Measurements from ENCODE around the gene DBF4B. TPM values are rescaled to one million over a fixed set of nuclear protein-coding genes. Genes with fewer than 3 reads are reported as not detected.

DBF4B gene
- total RNA-seq, 1 donor, result 2.2 TPM

- H3K27me3 ChIP-seq (ENCODE audit: insufficient read depth, low read length), result peaks cover 6% of the 10 kb centered on the region
- H3K79me2 ChIP-seq (ENCODE audit: insufficient read depth, low read length), result no peaks in the 10 kb centered on the region
- peak; percentile 34 for DNase-seq (ENCODE audit: insufficient read length, low spot score, missing footprints)
- no peaks in the 10 kb centered on the region for H3K36me3 ChIP-seq (ENCODE audit: insufficient read depth, low read length)
- no peak for TF ChIP-seq CTCF (IDR thresholded peaks at IDR 0.05; ENCODE audit: extremely low read depth, low read depth, low read length)
- H2AFZ ChIP-seq (ENCODE audit: low read length), result no peak overlapping the region
- peaks cover 11% of the 10 kb centered on the region for H3K4me1 ChIP-seq (ENCODE audit: insufficient read depth, low read length)
- H3K9me3 ChIP-seq (ENCODE audit: low read depth, low read length), result no peaks in the 10 kb centered on the region
- H3K4me2 ChIP-seq (ENCODE audit: insufficient read depth, low read length), result no peak overlapping the region
- no peaks in the 10 kb centered on the region for H4K20me1 ChIP-seq (ENCODE audit: insufficient read depth, low read length)
- H3K27ac ChIP-seq (ENCODE audit: low read depth, low read length), result no peak overlapping the region
- no peak overlapping the region for H3K4me3 ChIP-seq (ENCODE audit: insufficient read depth, low read length)
Measured at GRCh38 chr17:44776628-44777393, 68.3 kb downstream of the DBF4B start.

- peak; percentile 65 for DNase-seq (ENCODE audit: insufficient read length, low spot score, missing footprints)
- Histone ChIP-seq H3K79me2 (ENCODE audit: insufficient read depth, low read length) (no peaks in the 10 kb centered on the region), H3K36me3 (ENCODE audit: insufficient read depth, low read length) (no peaks in the 10 kb centered on the region), H3K4me3 (ENCODE audit: insufficient read depth, low read length) (no peak overlapping the region), H3K9me3 (ENCODE audit: low read depth, low read length) (no peaks in the 10 kb centered on the region), H3K4me2 (ENCODE audit: insufficient read depth, low read length) (no peak overlapping the region), H3K4me1 (ENCODE audit: insufficient read depth, low read length) (peaks cover 11% of the 10 kb centered on the region), H4K20me1 (ENCODE audit: insufficient read depth, low read length) (no peaks in the 10 kb centered on the region), H3K27ac (ENCODE audit: low read depth, low read length) (no peak overlapping the region), H2AFZ (ENCODE audit: low read length) (no peak overlapping the region), H3K27me3 (ENCODE audit: insufficient read depth, low read length) (peaks cover 6% of the 10 kb centered on the region)
- TF ChIP-seq CTCF (IDR thresholded peaks at IDR 0.05; ENCODE audit: extremely low read depth, low read depth, low read length), result no peak
Measured at GRCh38 chr17:44777394-44778348, 69.2 kb downstream of the DBF4B start.

GRCh38 chr17:44778656-44779210 is 70.3 kb downstream of the DBF4B start:
- DNase-seq (ENCODE audit: insufficient read length, low spot score, missing footprints), result peak; percentile 23
- Histone ChIP-seq H3K4me2 (ENCODE audit: insufficient read depth, low read length) (peak overlapping the region; percentile 94), H3K79me2 (ENCODE audit: insufficient read depth, low read length) (no peaks in the 10 kb centered on the region), H3K36me3 (ENCODE audit: insufficient read depth, low read length) (no peaks in the 10 kb centered on the region), H3K9me3 (ENCODE audit: low read depth, low read length) (no peaks in the 10 kb centered on the region), H3K27me3 (ENCODE audit: insufficient read depth, low read length) (no peaks in the 10 kb centered on the region), H4K20me1 (ENCODE audit: insufficient read depth, low read length) (no peaks in the 10 kb centered on the region), H3K27ac (ENCODE audit: low read depth, low read length) (peak overlapping the region; percentile 11), H2AFZ (ENCODE audit: low read length) (peak overlapping the region; percentile 94), H3K4me1 (ENCODE audit: insufficient read depth, low read length) (peaks cover 11% of the 10 kb centered on the region), H3K4me3 (ENCODE audit: insufficient read depth, low read length) (peak overlapping the region; percentile 77)
- no peak for TF ChIP-seq CTCF (IDR thresholded peaks at IDR 0.05; ENCODE audit: extremely low read depth, low read depth, low read length)

Measured in osteoblast (primary cell).